ENCODE measurements around the gene FAM120AOS.

Gene FAM120AOS

GRCh38 chr9:93431539-93432105 lies 21.8 kb downstream of the FAM120AOS start:
- no peak for TF ChIP-seq CTCF (IDR thresholded peaks at IDR 0.05; ENCODE audit: low read depth, low read length)
- DNase-seq (ENCODE audit: low read depth, low spot score), result no peak
- in situ Hi-C loops (cut with HindIII; ENCODE audit: low sequenced_read_pairs), result no loop called here
- no peak overlapping the region for H3K4me3 ChIP-seq (ENCODE audit: low read depth, low read length)

- TF ChIP-seq CTCF (IDR thresholded peaks at IDR 0.05; ENCODE audit: low read depth, low read length), result no peak
- no peak for DNase-seq (ENCODE audit: low read depth, low spot score)
- no peak overlapping the region for H3K4me3 ChIP-seq (ENCODE audit: low read depth, low read length)
- in situ Hi-C loops (cut with HindIII; ENCODE audit: low sequenced_read_pairs), result no loop called here
Measured at GRCh38 chr9:93427655-93428379, 25.6 kb downstream of the FAM120AOS start.

GRCh38 chr9:93422977-93423616 lies 30.3 kb downstream of the FAM120AOS start:
- in situ Hi-C loops (cut with HindIII; ENCODE audit: low sequenced_read_pairs), result no loop called here
- DNase-seq (ENCODE audit: low read depth, low spot score), result no peak

GRCh38 chr9:93419023-93419422 lies 34.4 kb downstream of the FAM120AOS start:
- TF ChIP-seq CTCF (IDR thresholded peaks at IDR 0.05; ENCODE audit: low read depth, low read length), result no peak
- H3K4me3 ChIP-seq (ENCODE audit: low read depth, low read length), result no peak overlapping the region
- in situ Hi-C loops (cut with HindIII; ENCODE audit: low sequenced_read_pairs), result no loop called here
- no peak for DNase-seq (ENCODE audit: low read depth, low spot score)

More at GRCh38 chr9:93422977-93423616, 30.3 kb downstream of the FAM120AOS start:
- H3K4me3 ChIP-seq (ENCODE audit: low read depth, low read length), result no peak overlapping the region
- no peak for TF ChIP-seq CTCF (IDR thresholded peaks at IDR 0.05; ENCODE audit: low read depth, low read length)

GRCh38 chr9:93417538-93417937 lies 35.8 kb downstream of the FAM120AOS start:
- H3K4me3 ChIP-seq (ENCODE audit: low read depth, low read length), result no peak overlapping the region
- no peak for DNase-seq (ENCODE audit: low read depth, low spot score)
- no peak for TF ChIP-seq CTCF (IDR thresholded peaks at IDR 0.05; ENCODE audit: low read depth, low read length)
- in situ Hi-C loops (cut with HindIII; ENCODE audit: low sequenced_read_pairs), result no loop called here

- no peak overlapping the region for H3K4me3 ChIP-seq (ENCODE audit: low read depth, low read length)
- no peak for DNase-seq (ENCODE audit: low read depth, low spot score)
- in situ Hi-C loops (cut with HindIII; ENCODE audit: low sequenced_read_pairs), result no loop called here
- no peak for TF ChIP-seq CTCF (IDR thresholded peaks at IDR 0.05; ENCODE audit: low read depth, low read length)
Measured at GRCh38 chr9:93416530-93417235, 36.7 kb downstream of the FAM120AOS start.

Measured in astrocyte of the spinal cord (primary cell).